IMR-90 (cell line): ENCODE results near the gene MAPKAP1. TPM values are rescaled to one million over a fixed set of nuclear protein-coding genes. Genes with fewer than 3 reads are reported as not detected.

ENCODE experiments used
- ATAC-seq: fragments of 200-7000 bp; cut with Tn5 transposase; 2 replicates; pipeline ENCODE4 v1.9.1; 2020; ENCODE audit warnings: low read depth, mild to moderate bottlenecking, moderate library complexity
- BruUV-seq: library from RNA; stranded (reverse); fragments of 400-500 nt; replicated peaks from 2 replicates; lab custom pipeline; 2021; lab: Mats Ljungman, UMichigan
- CTCF ChIA-PET: fragments of 300-600 bp; formaldehyde crosslinking; extraction: SDS; loops from one replicate; lab custom pipeline; 2021; ENCODE audit warnings: antibody characterized with exemption; lab: Yijun Ruan, JAX
- POLR2A ChIA-PET: fragments of 300-600 bp; sonication (Branson Sonifier 250); formaldehyde crosslinking; loops from one replicate; lab custom pipeline; 2022; ENCODE audit warnings: antibody characterized with exemption; ENCODE audit not compliant: unreplicated experiment; lab: Charles Lee
- DNase-seq: peaks from one replicate; pipeline ENCODE4 v3.0.0; 2013
- H2AFZ ChIP-seq: replicated peaks from 2 replicates; pipeline ENCODE3; 2013; ENCODE audit warnings: low read length, mild to moderate bottlenecking; ENCODE audit not compliant: poor library complexity
- H2AK5ac ChIP-seq: 2 replicates; pipeline ENCODE4 v1.6.1; 2013; ENCODE audit warnings: low read depth, low read length, inconsistent platforms
- H2AK9ac ChIP-seq: replicated peaks from 2 replicates; pipeline ENCODE3; 2013; ENCODE audit warnings: mild to moderate bottlenecking, low read depth, low read length, moderate library complexity; ENCODE audit not compliant: poor library complexity
- H2BK120ac ChIP-seq: 2 replicates; pipeline ENCODE4 v1.6.1; 2013; ENCODE audit warnings: low read depth, low read length, inconsistent platforms
- H2BK15ac ChIP-seq: 3 replicates; pipeline ENCODE4 v1.6.1; 2013; ENCODE audit warnings: low read depth, low read length, inconsistent platforms
- H2BK20ac ChIP-seq: 2 replicates; pipeline ENCODE4 v1.6.1; 2013; ENCODE audit warnings: low read depth, mild to moderate bottlenecking, inconsistent platforms, low read length, moderate library complexity
- H2BK5ac ChIP-seq: 2 replicates; pipeline ENCODE4 v1.6.1; 2013; ENCODE audit warnings: mild to moderate bottlenecking, low read depth, low read length, inconsistent platforms; ENCODE audit not compliant: poor library complexity, severe bottlenecking
- H3K14ac ChIP-seq: replicated peaks from 2 replicates; pipeline ENCODE4 v1.6.1; 2013; ENCODE audit warnings: low read depth, low read length, inconsistent platforms
- H3K18ac ChIP-seq: 2 replicates; pipeline ENCODE4 v1.6.1; 2013; ENCODE audit warnings: low read depth, low read length, control low read depth
- H3K23ac ChIP-seq: 2 replicates; pipeline ENCODE4 v1.6.1; 2013; ENCODE audit warnings: low read depth, low read length, inconsistent platforms
- H3K27ac ChIP-seq: 2 replicates; pipeline ENCODE4 v1.5.1; 2013; ENCODE audit warnings: mild to moderate bottlenecking, control low read depth, low read length; ENCODE audit not compliant: insufficient read depth
- H3K27me3 ChIP-seq: 2 replicates; pipeline ENCODE4 v1.6.1; 2013; ENCODE audit warnings: low read length; ENCODE audit not compliant: control insufficient read depth, insufficient read depth
- H3K36me3 ChIP-seq: 2 replicates; pipeline ENCODE4 v1.6.1; 2013; ENCODE audit warnings: low read length, mixed read lengths; ENCODE audit not compliant: control insufficient read depth, insufficient read depth
- H3K4ac ChIP-seq: 2 replicates; pipeline ENCODE4 v1.6.1; 2013; ENCODE audit warnings: low read depth, low read length, inconsistent platforms
- H3K4me1 ChIP-seq: 2 replicates; pipeline ENCODE4 v1.6.1; 2013; ENCODE audit warnings: low read length, mixed read lengths; ENCODE audit not compliant: control insufficient read depth, insufficient read depth
- H3K4me2 ChIP-seq: 2 replicates; pipeline ENCODE4 v1.6.1; 2013; ENCODE audit warnings: low read depth, mild to moderate bottlenecking, control low read depth, low read length, moderate library complexity
- H3K4me3 ChIP-seq: 2 replicates; pipeline ENCODE4 v1.5.1; 2013; ENCODE audit warnings: low read depth, mild to moderate bottlenecking, control low read depth, low read length, moderate library complexity; ENCODE audit not compliant: insufficient read depth
- H3K56ac ChIP-seq: 2 replicates; pipeline ENCODE4 v1.6.1; 2013; ENCODE audit warnings: low read length, inconsistent platforms; ENCODE audit not compliant: insufficient read depth; ENCODE audit errors: extremely low read depth
- H3K79me1 ChIP-seq, 2 experiments: 2 replicates each; pipeline ENCODE4 v1.6.1; 2013; ENCODE audit warnings: low read length in 2 of 2, inconsistent platforms in 1 of 2, low read depth in 1 of 2
- H3K9ac ChIP-seq: 2 replicates; pipeline ENCODE4 v1.6.1; 2013; ENCODE audit warnings: low read depth, low read length, control low read depth
- H3K9me1 ChIP-seq: 2 replicates; pipeline ENCODE4 v1.6.1; 2013; ENCODE audit warnings: low read length, inconsistent platforms; ENCODE audit not compliant: insufficient read depth
- H3K9me3 ChIP-seq: 2 replicates; pipeline ENCODE4 v1.6.1; 2013; ENCODE audit warnings: low read length; ENCODE audit not compliant: control insufficient read depth, insufficient read depth
- H4K20me1 ChIP-seq: 2 replicates; pipeline ENCODE4 v1.6.1; 2013; ENCODE audit warnings: low read length, inconsistent platforms; ENCODE audit not compliant: insufficient read depth
- H4K5ac ChIP-seq: 2 replicates; pipeline ENCODE4 v1.6.1; 2013; ENCODE audit warnings: mild to moderate bottlenecking, low read depth, low read length, control low read depth
- H4K8ac ChIP-seq, 2 experiments: 2 replicates each; pipeline ENCODE4 v1.6.1; 2013; ENCODE audit warnings: low read depth in 2 of 2, low read length in 2 of 2, control low read depth in 1 of 2, inconsistent platforms in 1 of 2
- H4K91ac ChIP-seq: 2 replicates; pipeline ENCODE4 v1.6.1; 2013; ENCODE audit warnings: low read depth, low read length, inconsistent platforms; ENCODE audit not compliant: insufficient read depth
- CEBPB ChIP-seq: IDR thresholded peaks from 2 replicates; pipeline ENCODE4 v1.6.1; 2012; ENCODE audit warnings: low read depth, low read length, improper control_type of control experiment
- RAD21 ChIP-seq: IDR thresholded peaks from 2 replicates; pipeline ENCODE4 v1.6.1; 2012; ENCODE audit warnings: low read length, improper control_type of control experiment
- WGBS, 2 experiments: methylation state at CpG; one replicate each; pipeline versions ENCODE4 v1.1.5 to v1.1.7; 2013; ENCODE audit warnings: missing lambda C conversion rate in 2 of 2; ENCODE audit not compliant: insufficient read length in 1 of 2; ENCODE audit errors: extremely low coverage in 2 of 2; 5-methylcytosine and 5-hydroxymethylcytosine counted together
- dilution Hi-C: fragments of 300-500 bp; cut with HindIII; formaldehyde crosslinking; loops from one replicate; pipeline ENCODE4 v1.14.3; 2018; ENCODE audit warnings: low sequenced_read_pairs; ENCODE audit not compliant: unreplicated experiment
- in situ Hi-C: fragments of 300-500 bp; cut with MboI; formaldehyde crosslinking; loops from 3 replicates; pipeline ENCODE4 v1.14.3; 2019; ENCODE audit warnings: low sequenced_read_pairs, inconsistent platforms, mixed read lengths
- intact Hi-C: fragments of 100-400 bp; cut with micrococcal nuclease; formaldehyde crosslinking; loops from 2 replicates; pipeline ENCODE4 v1.10.0; 2022
- polyA plus RNA-seq, 3 experiments: library from polyadenylated mRNA; depleted of rRNA; stranded (reverse); fragments of >200 nt; gene quantifications; 2 replicates each; pipeline ENCODE4 v1.2.3, GENCODE V29; 2012; ENCODE audit warnings: low replicate concordance in 1 of 3
- total RNA-seq: library from RNA; depleted of rRNA; stranded (reverse); fragments of >200 nt; gene quantifications from 2 replicates; pipeline ENCODE4 v1.2.3, GENCODE V29; 2012
- TF ChIP-seq, protein P1 (sequence below): fragments of 150-350 bp; IDR thresholded peaks from 2 replicates; pipeline ENCODE4 v1.6.1; 2017; ENCODE audit warnings: mild to moderate bottlenecking, antibody characterized with exemption, low read length, low read depth
- TF ChIP-seq, protein P2 (sequence below): fragments of 150-350 bp; IDR thresholded peaks from 2 replicates; pipeline ENCODE4 v1.6.1; 2016; ENCODE audit warnings: low read depth, mild to moderate bottlenecking, low read length, moderate library complexity, borderline replicate concordance

Gene MAPKAP1
- total and polyA plus RNA-seq, 2 of the 4 experiments (the other 2 are of a cell fraction) = 87.2 to 158 TPM

DNA sequence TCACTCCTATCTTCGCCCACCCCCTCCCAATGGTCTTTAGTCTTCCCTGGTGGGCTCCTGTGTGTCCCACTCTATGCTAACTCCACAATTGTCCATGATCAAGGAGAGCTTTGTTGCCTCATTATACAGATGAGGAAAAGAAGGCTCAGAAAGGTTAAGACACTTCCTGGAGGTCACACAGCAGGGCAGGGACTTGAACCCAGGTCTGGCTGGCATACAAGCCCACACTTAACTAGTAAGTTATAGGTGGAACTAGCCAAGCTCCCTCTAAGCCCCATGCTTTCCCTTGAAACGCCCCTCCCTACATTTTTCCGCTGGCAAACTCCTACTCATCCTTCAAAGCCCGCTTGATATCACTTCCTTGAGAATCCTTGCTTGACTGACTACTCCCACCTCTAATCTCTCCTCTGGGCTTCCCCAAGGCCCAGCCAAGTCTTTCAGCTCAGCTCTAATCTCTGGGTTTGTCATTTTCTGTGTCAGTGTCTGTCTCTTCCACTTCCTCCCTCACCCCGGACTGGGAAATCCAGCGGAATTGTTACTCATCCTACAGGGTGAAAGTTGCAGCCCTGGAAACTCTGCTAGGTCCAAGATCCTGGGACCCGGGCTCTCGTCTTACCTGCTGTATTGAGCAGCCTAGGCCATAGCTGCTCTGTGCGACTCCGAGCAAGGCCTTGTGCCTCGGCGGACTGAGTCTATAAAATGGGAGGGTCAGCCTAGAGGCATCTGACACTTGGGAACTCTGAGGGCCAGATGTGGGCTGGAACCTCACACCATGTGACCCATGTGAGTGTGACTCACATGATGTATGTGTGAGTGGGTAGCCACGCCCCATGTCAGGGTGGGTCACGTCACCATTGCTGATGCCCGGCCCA lies 300.8 kb downstream of the MAPKAP1 start:
- DNase-seq (peak; percentile 25), ATAC-seq (no peak)
- POLR2A ChIA-PET = no interaction called here
- Histone ChIP-seq H4K5ac (no peak overlapping the region), H3K4me1 (peaks cover 3% of the 10 kb centered on the region; the same call in 1 of the 2 replicates), H3K9me3 (peaks cover 2% of the 10 kb centered on the region; the same call in 1 of the 2 replicates), H3K56ac (no peak overlapping the region), H2BK15ac (no peak overlapping the region), H4K20me1 (no peaks in the 10 kb centered on the region), H3K27ac (no peak overlapping the region), H2AFZ (peak overlapping the region; percentile 24), H4K91ac (no peak overlapping the region), H2AK9ac (no peak overlapping the region), H3K23ac (no peak overlapping the region), H2BK5ac (no peak overlapping the region), H2AK5ac (no peak overlapping the region), H3K14ac (no peak overlapping the region), H3K79me1 (peaks cover 0 to 6% of the 10 kb centered on the region in 2 experiments; a peak in 1 of 4 replicates), H3K4ac (peak overlapping the region; percentile 32; the same call in 1 of the 2 replicates), H4K8ac (no peak overlapping the region), H3K36me3 (no peaks in the 10 kb centered on the region), H2BK20ac (no peak overlapping the region), H3K9me1 (peaks cover 8% of the 10 kb centered on the region), H3K9ac (no peak overlapping the region), H2BK120ac (no peak overlapping the region), H3K18ac (no peak overlapping the region), H3K27me3 (peaks cover 3% of the 10 kb centered on the region; the same call in 1 of the 2 replicates), H3K4me2 (no peak overlapping the region), H3K4me3 (no peak overlapping the region)
- 89% methylated on average over 5 of the region's 15 CpGs; no CpG with 5 or more reads in 1 of the 2 experiments for WGBS, 2 experiments
- CTCF ChIA-PET = interaction anchor here (1.6 kb wide), 1 partner anchor 992 kb away, joined by 6 read pairs; no protein-coding TSS in a partner anchor
- TF ChIP-seq, protein P1, sequence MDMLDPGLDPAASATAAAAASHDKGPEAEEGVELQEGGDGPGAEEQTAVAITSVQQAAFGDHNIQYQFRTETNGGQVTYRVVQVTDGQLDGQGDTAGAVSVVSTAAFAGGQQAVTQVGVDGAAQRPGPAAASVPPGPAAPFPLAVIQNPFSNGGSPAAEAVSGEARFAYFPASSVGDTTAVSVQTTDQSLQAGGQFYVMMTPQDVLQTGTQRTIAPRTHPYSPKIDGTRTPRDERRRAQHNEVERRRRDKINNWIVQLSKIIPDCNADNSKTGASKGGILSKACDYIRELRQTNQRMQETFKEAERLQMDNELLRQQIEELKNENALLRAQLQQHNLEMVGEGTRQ = peak; percentile 70
- TF ChIP-seq, protein P2, sequence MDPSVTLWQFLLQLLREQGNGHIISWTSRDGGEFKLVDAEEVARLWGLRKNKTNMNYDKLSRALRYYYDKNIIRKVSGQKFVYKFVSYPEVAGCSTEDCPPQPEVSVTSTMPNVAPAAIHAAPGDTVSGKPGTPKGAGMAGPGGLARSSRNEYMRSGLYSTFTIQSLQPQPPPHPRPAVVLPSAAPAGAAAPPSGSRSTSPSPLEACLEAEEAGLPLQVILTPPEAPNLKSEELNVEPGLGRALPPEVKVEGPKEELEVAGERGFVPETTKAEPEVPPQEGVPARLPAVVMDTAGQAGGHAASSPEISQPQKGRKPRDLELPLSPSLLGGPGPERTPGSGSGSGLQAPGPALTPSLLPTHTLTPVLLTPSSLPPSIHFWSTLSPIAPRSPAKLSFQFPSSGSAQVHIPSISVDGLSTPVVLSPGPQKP = no peak
- TF ChIP-seq RAD21 = no peak
- TF ChIP-seq CEBPB = no peak
- BruUV-seq = no TSS peak
- intact Hi-C loops = loop anchor here (5.0 to 10.0 kb wide), 3 partner anchors 301 to 1089 kb away; partner anchors contain the start of gene MAPKAP1
- in situ Hi-C loops = loop anchor here (5.0 to 25.0 kb wide), 4 partner anchors 229 to 1081 kb away; no protein-coding TSS in a partner anchor
- dilution Hi-C loops = no loop called here
